ENCODE measurements around the gene FAM180B.
"Not testable (repeated sequence)": the region's sequence is repeated elsewhere in the genome, so short reads cannot be mapped to it uniquely, and the experiment has no call there.

Gene FAM180B

DNA sequence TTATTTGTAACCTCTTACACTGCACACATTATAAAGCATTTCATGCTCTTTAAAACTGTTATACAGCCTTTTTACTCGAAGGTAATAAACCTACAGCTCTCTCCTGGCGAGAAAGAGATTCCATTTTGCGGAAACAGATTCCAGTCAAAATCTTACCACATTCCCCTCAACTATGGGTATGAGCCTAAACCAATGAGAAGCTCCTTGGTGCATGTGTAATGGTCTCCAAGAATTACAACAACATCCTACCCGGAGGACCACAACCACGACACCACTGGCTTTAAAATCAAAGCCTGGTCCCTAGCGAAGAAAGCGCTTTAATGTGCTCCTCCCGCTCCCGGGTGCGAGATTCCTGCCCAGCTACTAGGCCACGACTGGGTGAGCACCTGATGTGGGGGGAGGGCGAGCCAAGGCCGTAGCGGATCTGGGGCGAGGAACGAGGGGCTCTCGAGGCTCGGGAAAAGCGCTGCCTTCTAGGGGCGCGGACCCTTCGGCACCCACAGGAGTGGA lies 34.4 kb upstream of the FAM180B start:
- Histone ChIP-seq H3K9me3 (ENCODE audit: control insufficient read depth in 2 of 2, low read length in 2 of 2) (no peaks in the 10 kb centered on the region), H3K27me3 (ENCODE audit: control insufficient read depth in 2 of 2, insufficient read depth in 2 of 2, low read length in 2 of 2) (no peaks in the 10 kb centered on the region), H3K27ac (ENCODE audit: low read depth in 2 of 2, low read length in 2 of 2) (peak overlapping the region; percentile 92 to 96), H3K4me3 (ENCODE audit: low read length in 2 of 2) (peak overlapping the region; percentile 86 to 92), H3K9ac (ENCODE audit: low read depth in 1 of 2, low read length in 2 of 2) (peak overlapping the region; percentile 85 to 94), H3K36me3 (ENCODE audit: control insufficient read depth in 2 of 2, insufficient read depth in 2 of 2, low read length in 2 of 2) (no peaks in the 10 kb centered on the region), H3K4me1 (ENCODE audit: control insufficient read depth in 2 of 2, insufficient read depth in 2 of 2, low read length in 2 of 2) (peaks cover 14 to 22% of the 10 kb centered on the region in 2 donors)

DNA sequence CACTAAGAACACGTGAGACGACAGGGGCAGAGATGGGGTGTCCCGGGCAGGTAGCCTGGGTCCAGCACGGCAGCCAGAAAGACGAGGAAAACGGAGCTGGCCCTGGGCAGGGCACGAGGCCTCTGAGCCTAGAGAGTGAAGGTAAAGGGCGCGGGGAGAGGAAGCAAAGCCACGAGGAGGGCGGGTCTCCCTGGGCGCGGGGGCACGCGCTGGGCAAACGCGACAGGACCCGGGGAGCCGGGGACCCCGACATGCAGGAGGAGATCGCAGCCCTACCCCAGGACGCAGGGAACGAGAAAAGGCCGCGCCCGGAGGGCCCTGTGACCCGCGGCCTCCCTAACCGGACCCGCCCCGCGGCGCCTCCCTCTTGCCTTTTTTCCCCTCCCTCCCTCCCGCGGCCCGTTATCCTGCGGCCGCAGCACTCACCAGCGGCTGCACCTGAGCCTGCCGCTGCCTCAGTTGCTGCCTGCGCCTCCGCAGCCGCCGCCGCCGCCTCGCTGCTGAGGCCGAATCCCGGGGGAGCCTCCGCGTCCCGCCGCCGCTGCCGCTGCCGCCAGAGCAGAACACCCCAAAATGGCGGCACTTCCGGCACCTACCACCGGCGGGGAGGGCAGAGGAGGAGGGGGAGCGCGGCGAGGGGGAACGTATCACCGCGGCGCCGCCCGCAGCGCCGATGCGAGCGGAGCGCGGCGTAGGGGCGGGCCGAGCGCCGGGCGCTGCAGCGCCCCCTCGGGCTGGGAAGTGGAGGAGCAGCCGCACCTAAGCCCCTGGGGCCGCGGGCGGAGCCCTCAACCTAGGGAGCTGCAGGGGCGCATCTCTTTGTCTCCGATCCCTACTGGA lies 33.7 kb upstream of the FAM180B start, which contains the start of gene CELF1:
CELF1 (minus strand) TSS at position 567 of the 840 bp plus-strand sequence. CDS start 53,609 bp downstream, outside the sequence.
- Histone ChIP-seq H3K9ac (ENCODE audit: low read depth in 1 of 2, low read length in 2 of 2) (peak within 1 kb of the TSS; percentile 85 to 94), H3K9me3 (ENCODE audit: control insufficient read depth in 2 of 2, low read length in 2 of 2) (no peaks in the 10 kb centered on the region), H3K27ac (ENCODE audit: low read depth in 2 of 2, low read length in 2 of 2) (peak within 1 kb of the TSS; percentile 92 to 96), H3K27me3 (ENCODE audit: control insufficient read depth in 2 of 2, insufficient read depth in 2 of 2, low read length in 2 of 2) (no peaks in the 10 kb centered on the region), H3K4me3 (ENCODE audit: low read length in 2 of 2) (peak within 1 kb of the TSS; percentile 86 to 92), H3K36me3 (ENCODE audit: control insufficient read depth in 2 of 2, insufficient read depth in 2 of 2, low read length in 2 of 2) (no peaks in the 10 kb centered on the region), H3K4me1 (ENCODE audit: control insufficient read depth in 2 of 2, insufficient read depth in 2 of 2, low read length in 2 of 2) (peaks cover 14 to 20% of the 10 kb centered on the region in 2 donors)

DNA sequence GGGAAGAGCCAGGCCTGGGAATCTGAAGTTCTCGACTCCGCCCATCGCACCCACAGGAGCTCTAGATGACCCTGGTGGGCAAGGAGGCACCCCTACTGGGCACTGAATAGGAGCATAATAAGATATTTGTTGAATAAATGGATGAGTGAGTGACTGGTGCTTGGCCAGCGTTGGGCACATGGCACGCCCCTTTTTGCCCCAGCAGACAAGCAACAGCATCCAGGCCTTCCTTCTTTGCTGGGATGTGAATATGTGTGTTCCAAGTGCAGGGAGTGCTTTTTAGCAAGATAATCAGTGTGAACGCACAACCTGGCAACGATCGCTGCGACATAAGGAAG lies 33.1 kb upstream of the FAM180B start:
- H3K4me1 ChIP-seq (ENCODE audit: control insufficient read depth in 2 of 2, insufficient read depth in 2 of 2, low read length in 2 of 2) = peaks cover 14 to 20% of the 10 kb centered on the region in 2 donors
- peak overlapping the region; percentile 76 to 86 for H3K4me3 ChIP-seq (ENCODE audit: low read length in 2 of 2)
- H3K27ac ChIP-seq (ENCODE audit: low read depth in 2 of 2, low read length in 2 of 2) = peak overlapping the region; percentile 18 to 96
- no peaks in the 10 kb centered on the region for H3K27me3 ChIP-seq (ENCODE audit: control insufficient read depth in 2 of 2, insufficient read depth in 2 of 2, low read length in 2 of 2)
- no peaks in the 10 kb centered on the region for H3K36me3 ChIP-seq (ENCODE audit: control insufficient read depth in 2 of 2, insufficient read depth in 2 of 2, low read length in 2 of 2)
- H3K9me3 ChIP-seq (ENCODE audit: control insufficient read depth in 2 of 2, low read length in 2 of 2) = no peaks in the 10 kb centered on the region
- H3K9ac ChIP-seq (ENCODE audit: low read depth in 1 of 2, low read length in 2 of 2) = peak overlapping the region; percentile 61 to 84

DNA sequence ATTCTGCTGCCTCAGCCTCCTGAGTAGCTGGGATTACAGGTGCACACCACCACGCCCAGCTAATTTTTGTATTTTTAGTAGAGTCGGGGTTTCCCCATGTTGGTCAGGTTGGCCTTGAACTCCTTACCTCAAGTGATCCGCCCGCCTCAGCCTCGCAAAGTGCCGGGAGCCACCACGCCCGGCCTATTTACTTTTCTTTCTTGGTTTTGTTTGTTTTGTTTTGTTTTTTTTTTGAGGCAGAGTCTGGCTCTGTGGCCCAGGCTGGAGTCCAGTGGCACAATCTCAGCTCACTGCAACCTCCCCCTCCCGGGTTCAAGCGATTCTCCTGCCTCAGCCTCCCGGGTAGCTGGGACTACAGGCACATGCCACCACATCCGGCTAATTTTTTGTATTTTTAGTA lies 29.5 kb upstream of the FAM180B start:
- H3K4me3 ChIP-seq (ENCODE audit: low read length in 2 of 2); H3K4me1 ChIP-seq (ENCODE audit: control insufficient read depth in 2 of 2, insufficient read depth in 2 of 2, low read length in 2 of 2); H3K27me3 ChIP-seq (ENCODE audit: control insufficient read depth in 2 of 2, insufficient read depth in 2 of 2, low read length in 2 of 2); H3K9me3 ChIP-seq (ENCODE audit: control insufficient read depth in 2 of 2, low read length in 2 of 2); H3K9ac ChIP-seq (ENCODE audit: low read depth in 1 of 2, low read length in 2 of 2); H3K27ac ChIP-seq (ENCODE audit: low read depth in 2 of 2, low read length in 2 of 2); H3K36me3 ChIP-seq (ENCODE audit: control insufficient read depth in 2 of 2, insufficient read depth in 2 of 2, low read length in 2 of 2): not testable (repeated sequence)

DNA sequence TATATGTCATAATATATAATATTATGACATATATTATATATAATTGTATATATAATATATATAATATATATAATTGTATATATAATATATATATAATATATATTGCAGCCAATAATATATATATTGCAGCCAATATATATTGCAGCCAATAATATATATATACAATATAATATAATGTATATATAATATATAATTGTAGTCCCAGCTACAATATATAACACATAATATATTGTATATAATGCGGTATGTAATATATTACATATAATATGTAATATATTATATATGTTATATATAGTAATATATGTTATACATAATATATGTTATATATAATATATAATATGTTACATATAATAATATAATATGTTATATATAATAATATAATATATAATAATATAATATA lies 27.8 kb upstream of the FAM180B start:
- Histone ChIP-seq H3K4me1 (ENCODE audit: control insufficient read depth in 2 of 2, insufficient read depth in 2 of 2, low read length in 2 of 2) (no peaks in the 10 kb centered on the region), H3K27ac (ENCODE audit: low read depth in 2 of 2, low read length in 2 of 2) (no peak overlapping the region)

DNA sequence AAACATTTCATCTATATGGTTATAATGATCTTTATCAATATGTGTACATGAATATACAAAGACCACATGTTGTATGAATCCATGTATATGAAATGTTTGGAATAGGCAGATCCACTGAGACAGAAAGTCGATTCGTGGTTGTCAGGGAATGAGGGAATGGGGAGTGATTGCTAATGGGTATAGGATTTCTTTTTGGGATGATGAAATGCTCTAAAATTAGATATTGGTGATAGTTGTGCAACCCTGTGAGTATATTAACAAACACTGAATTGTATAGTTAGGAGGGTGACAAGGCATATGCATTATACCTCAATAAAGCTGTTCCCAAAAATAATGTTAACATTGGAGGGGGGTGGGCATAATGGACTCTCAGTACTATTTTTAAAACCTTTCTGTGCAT lies 26.1 kb upstream of the FAM180B start:
- no peaks in the 10 kb centered on the region for H3K36me3 ChIP-seq (ENCODE audit: control insufficient read depth in 2 of 2, insufficient read depth in 2 of 2, low read length in 2 of 2)
- no peak overlapping the region for H3K27ac ChIP-seq (ENCODE audit: low read depth in 2 of 2, low read length in 2 of 2)
- H3K4me1 ChIP-seq (ENCODE audit: control insufficient read depth in 2 of 2, insufficient read depth in 2 of 2, low read length in 2 of 2) = peaks cover 5 to 6% of the 10 kb centered on the region in 2 donors
- no peak overlapping the region for H3K4me3 ChIP-seq (ENCODE audit: low read length in 2 of 2)
- no peak overlapping the region for H3K9ac ChIP-seq (ENCODE audit: low read depth in 1 of 2, low read length in 2 of 2)
- no peaks in the 10 kb centered on the region for H3K9me3 ChIP-seq (ENCODE audit: control insufficient read depth in 2 of 2, low read length in 2 of 2)
- H3K27me3 ChIP-seq (ENCODE audit: control insufficient read depth in 2 of 2, insufficient read depth in 2 of 2, low read length in 2 of 2) = no peaks in the 10 kb centered on the region

More for the DNA sequence above, 27.8 kb upstream of the FAM180B start:
- H3K36me3 ChIP-seq (ENCODE audit: control insufficient read depth in 2 of 2, insufficient read depth in 2 of 2, low read length in 2 of 2) = no peaks in the 10 kb centered on the region
- no peaks in the 10 kb centered on the region for H3K27me3 ChIP-seq (ENCODE audit: control insufficient read depth in 2 of 2, insufficient read depth in 2 of 2, low read length in 2 of 2)
- H3K9me3 ChIP-seq (ENCODE audit: control insufficient read depth in 2 of 2, low read length in 2 of 2) = no peaks in the 10 kb centered on the region
- H3K9ac ChIP-seq (ENCODE audit: low read depth in 1 of 2, low read length in 2 of 2) = no peak overlapping the region
- no peak overlapping the region for H3K4me3 ChIP-seq (ENCODE audit: low read length in 2 of 2)

DNA sequence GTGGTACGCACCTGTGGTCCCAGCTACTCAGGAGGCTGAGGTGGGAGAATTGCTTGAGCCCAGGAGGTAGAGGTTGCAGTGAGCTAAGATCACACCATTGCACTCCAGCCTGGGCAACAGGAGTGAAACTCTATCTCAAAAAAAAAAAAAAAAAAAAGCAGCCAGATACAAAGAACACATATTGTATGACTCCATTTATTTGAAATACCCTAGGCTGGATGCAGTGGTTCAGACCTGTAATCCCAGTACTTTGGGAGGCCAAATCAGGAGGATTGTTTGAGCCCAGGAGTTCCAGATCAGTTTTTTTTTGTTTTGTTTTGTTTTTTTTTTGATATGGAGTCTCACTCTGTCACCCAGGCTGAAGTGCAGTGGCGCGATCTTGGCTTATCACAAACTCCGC lies 24.1 kb upstream of the FAM180B start:
- not testable (repeated sequence) for H3K9me3 ChIP-seq (ENCODE audit: control insufficient read depth in 2 of 2, low read length in 2 of 2); H3K27ac ChIP-seq (ENCODE audit: low read depth in 2 of 2, low read length in 2 of 2)

DNA sequence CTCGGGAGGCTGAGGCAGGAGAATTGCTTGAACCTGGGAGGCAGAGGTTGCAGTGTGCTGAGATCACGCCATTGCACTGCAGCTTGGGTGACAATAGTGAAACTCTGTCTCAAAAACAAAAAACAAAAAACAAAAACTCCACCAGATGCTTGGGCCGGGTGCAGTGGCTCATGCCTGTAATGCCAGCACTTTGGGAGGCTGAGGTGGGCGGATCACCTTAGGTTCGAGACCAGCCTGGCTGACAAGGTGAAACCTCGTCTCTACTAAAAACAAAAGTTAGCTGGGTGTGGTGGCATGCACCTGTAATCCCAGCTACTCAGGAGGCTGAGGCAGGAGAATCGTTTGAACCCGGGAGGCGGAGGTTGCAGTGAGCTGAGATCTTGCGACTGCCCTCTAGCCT lies 22.1 kb upstream of the FAM180B start:
- H3K36me3 ChIP-seq (ENCODE audit: control insufficient read depth in 2 of 2, insufficient read depth in 2 of 2, low read length in 2 of 2); H3K27ac ChIP-seq (ENCODE audit: low read depth in 2 of 2, low read length in 2 of 2); H3K4me1 ChIP-seq (ENCODE audit: control insufficient read depth in 2 of 2, insufficient read depth in 2 of 2, low read length in 2 of 2); H3K27me3 ChIP-seq (ENCODE audit: control insufficient read depth in 2 of 2, insufficient read depth in 2 of 2, low read length in 2 of 2); H3K9me3 ChIP-seq (ENCODE audit: control insufficient read depth in 2 of 2, low read length in 2 of 2); H3K4me3 ChIP-seq (ENCODE audit: low read length in 2 of 2); H3K9ac ChIP-seq (ENCODE audit: low read depth in 1 of 2, low read length in 2 of 2): not testable (repeated sequence)

More for the DNA sequence above, 24.1 kb upstream of the FAM180B start:
- H3K27me3 ChIP-seq (ENCODE audit: control insufficient read depth in 2 of 2, insufficient read depth in 2 of 2, low read length in 2 of 2); H3K9ac ChIP-seq (ENCODE audit: low read depth in 1 of 2, low read length in 2 of 2); H3K4me1 ChIP-seq (ENCODE audit: control insufficient read depth in 2 of 2, insufficient read depth in 2 of 2, low read length in 2 of 2); H3K36me3 ChIP-seq (ENCODE audit: control insufficient read depth in 2 of 2, insufficient read depth in 2 of 2, low read length in 2 of 2); H3K4me3 ChIP-seq (ENCODE audit: low read length in 2 of 2): not testable (repeated sequence)

DNA sequence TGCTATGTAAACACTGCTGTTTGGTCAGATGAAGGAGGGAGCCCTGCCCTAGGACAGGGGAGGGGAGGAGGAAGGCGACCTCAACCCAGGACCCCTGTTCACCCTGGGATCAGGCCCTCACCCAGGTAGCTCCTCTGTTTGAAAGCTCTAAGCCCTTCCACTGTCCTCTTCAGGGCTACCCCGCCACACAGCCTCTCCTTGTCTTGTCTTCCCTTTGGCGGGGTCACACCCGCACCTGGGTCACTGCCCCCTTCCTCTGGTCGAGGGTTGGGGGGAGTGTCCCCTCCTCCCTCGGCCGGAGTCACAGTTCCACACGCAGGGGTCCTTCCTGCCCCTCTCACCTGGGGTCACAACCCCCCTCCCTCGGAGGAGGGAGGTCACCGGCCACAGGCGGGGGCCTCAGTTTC lies 21.5 kb upstream of the FAM180B start:
- Histone ChIP-seq H3K4me3 (ENCODE audit: low read length in 2 of 2) (peak overlapping the region; percentile 85 to 89), H3K4me1 (ENCODE audit: control insufficient read depth in 2 of 2, insufficient read depth in 2 of 2, low read length in 2 of 2) (peaks cover 5 to 6% of the 10 kb centered on the region in 2 donors), H3K36me3 (ENCODE audit: control insufficient read depth in 2 of 2, insufficient read depth in 2 of 2, low read length in 2 of 2) (peaks cover 0 to 5% of the 10 kb centered on the region in 2 donors), H3K9ac (ENCODE audit: low read depth in 1 of 2, low read length in 2 of 2) (peak overlapping the region; percentile 71 to 91), H3K9me3 (ENCODE audit: control insufficient read depth in 2 of 2, low read length in 2 of 2) (no peaks in the 10 kb centered on the region), H3K27me3 (ENCODE audit: control insufficient read depth in 2 of 2, insufficient read depth in 2 of 2, low read length in 2 of 2) (no peaks in the 10 kb centered on the region), H3K27ac (ENCODE audit: low read depth in 2 of 2, low read length in 2 of 2) (peak overlapping the region; percentile 13 to 38)

DNA sequence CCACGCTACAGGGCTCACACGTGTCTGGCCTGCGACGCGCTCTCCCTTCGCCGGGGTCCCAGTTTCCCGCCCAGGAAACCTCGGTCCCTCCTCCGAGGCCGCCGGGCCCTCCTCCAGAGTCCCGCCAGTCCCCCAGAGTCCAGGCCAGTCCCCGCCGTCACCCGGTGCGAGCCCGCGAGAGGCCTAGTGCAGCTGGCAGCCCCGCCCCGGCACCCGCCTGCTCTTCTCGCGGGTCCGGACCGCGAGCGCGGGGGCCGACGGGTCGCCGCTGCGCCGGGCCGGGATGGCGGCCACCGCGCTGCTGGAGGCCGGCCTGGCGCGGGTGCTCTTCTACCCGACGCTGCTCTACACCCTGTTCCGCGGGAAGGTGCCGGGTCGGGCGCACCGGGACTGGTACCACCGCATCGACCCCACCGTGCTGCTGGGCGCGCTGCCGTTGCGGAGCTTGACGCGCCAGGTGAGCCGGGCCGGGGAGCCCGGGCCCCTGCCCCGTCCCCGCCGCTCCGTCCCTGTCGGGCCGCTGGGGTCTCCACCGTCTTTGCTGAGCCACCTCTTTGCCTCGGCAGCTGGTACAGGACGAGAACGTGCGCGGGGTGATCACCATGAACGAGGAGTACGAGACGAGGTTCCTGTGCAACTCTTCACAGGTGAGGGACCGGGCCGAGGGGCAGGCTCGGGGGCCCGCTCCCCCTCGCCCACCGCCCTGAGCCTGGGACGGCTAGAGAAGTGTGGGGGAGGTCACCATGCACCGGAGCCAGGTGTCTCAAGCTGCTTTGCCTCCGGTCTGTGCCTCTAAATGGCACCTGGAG lies 20.9 kb upstream of the FAM180B start, which contains the start of gene PTPMT1:
PTPMT1 (plus strand) TSS at position 260 of the 809 bp plus-strand sequence; CDS start at position 284, 24 bp downstream.
- peaks cover 5 to 6% of the 10 kb centered on the region in 2 donors for H3K4me1 ChIP-seq (ENCODE audit: control insufficient read depth in 2 of 2, insufficient read depth in 2 of 2, low read length in 2 of 2)
- H3K27ac ChIP-seq (ENCODE audit: low read depth in 2 of 2, low read length in 2 of 2) = peak within 1 kb of the TSS; percentile 43 to 44
- peak within 1 kb of the TSS; percentile 80 to 91 for H3K9ac ChIP-seq (ENCODE audit: low read depth in 1 of 2, low read length in 2 of 2)
- H3K27me3 ChIP-seq (ENCODE audit: control insufficient read depth in 2 of 2, insufficient read depth in 2 of 2, low read length in 2 of 2) = no peaks in the 10 kb centered on the region
- H3K36me3 ChIP-seq (ENCODE audit: control insufficient read depth in 2 of 2, insufficient read depth in 2 of 2, low read length in 2 of 2) = peaks cover 0 to 8% of the 10 kb centered on the region in 2 donors
- no peaks in the 10 kb centered on the region for H3K9me3 ChIP-seq (ENCODE audit: control insufficient read depth in 2 of 2, low read length in 2 of 2)
- peak within 1 kb of the TSS; percentile 85 to 89 for H3K4me3 ChIP-seq (ENCODE audit: low read length in 2 of 2)

Measured in mucosa of rectum (tissue), 2 donors.